IMR-90 (cell line): Measurements from ENCODE around the gene WEE2. TPM values are rescaled to one million over a fixed set of nuclear protein-coding genes. Genes with fewer than 3 reads are reported as not detected.

Experiments
- ATAC-seq: fragments of 200-7000 bp; cut with Tn5 transposase; 2 replicates; pipeline ENCODE4 v1.9.1; 2020; ENCODE audit warnings: low read depth, mild to moderate bottlenecking, moderate library complexity
- BruUV-seq: library from RNA; stranded (reverse); fragments of 400-500 nt; replicated peaks from 2 replicates; lab custom pipeline; 2021; lab: Mats Ljungman, UMichigan
- CTCF ChIA-PET: fragments of 300-600 bp; formaldehyde crosslinking; extraction: SDS; loops from one replicate; lab custom pipeline; 2021; ENCODE audit warnings: antibody characterized with exemption; lab: Yijun Ruan, JAX
- POLR2A ChIA-PET: fragments of 300-600 bp; sonication (Branson Sonifier 250); formaldehyde crosslinking; loops from one replicate; lab custom pipeline; 2022; ENCODE audit warnings: antibody characterized with exemption; ENCODE audit not compliant: unreplicated experiment; lab: Charles Lee
- DNase-seq: peaks from one replicate; pipeline ENCODE4 v3.0.0; 2013
- H2AFZ ChIP-seq: replicated peaks from 2 replicates; pipeline ENCODE3; 2013; ENCODE audit warnings: low read length, mild to moderate bottlenecking; ENCODE audit not compliant: poor library complexity
- H2AK5ac ChIP-seq: 2 replicates; pipeline ENCODE4 v1.6.1; 2013; ENCODE audit warnings: low read depth, low read length, inconsistent platforms
- H2AK9ac ChIP-seq: replicated peaks from 2 replicates; pipeline ENCODE3; 2013; ENCODE audit warnings: mild to moderate bottlenecking, low read depth, low read length, moderate library complexity; ENCODE audit not compliant: poor library complexity
- H2BK120ac ChIP-seq: 2 replicates; pipeline ENCODE4 v1.6.1; 2013; ENCODE audit warnings: low read depth, low read length, inconsistent platforms
- H2BK15ac ChIP-seq: 3 replicates; pipeline ENCODE4 v1.6.1; 2013; ENCODE audit warnings: low read depth, low read length, inconsistent platforms
- H2BK20ac ChIP-seq: 2 replicates; pipeline ENCODE4 v1.6.1; 2013; ENCODE audit warnings: low read depth, mild to moderate bottlenecking, inconsistent platforms, low read length, moderate library complexity
- H2BK5ac ChIP-seq: 2 replicates; pipeline ENCODE4 v1.6.1; 2013; ENCODE audit warnings: mild to moderate bottlenecking, low read depth, low read length, inconsistent platforms; ENCODE audit not compliant: poor library complexity, severe bottlenecking
- H3K14ac ChIP-seq: replicated peaks from 2 replicates; pipeline ENCODE4 v1.6.1; 2013; ENCODE audit warnings: low read depth, low read length, inconsistent platforms
- H3K18ac ChIP-seq: 2 replicates; pipeline ENCODE4 v1.6.1; 2013; ENCODE audit warnings: low read depth, low read length, control low read depth
- H3K23ac ChIP-seq: 2 replicates; pipeline ENCODE4 v1.6.1; 2013; ENCODE audit warnings: low read depth, low read length, inconsistent platforms
- H3K27ac ChIP-seq: 2 replicates; pipeline ENCODE4 v1.5.1; 2013; ENCODE audit warnings: mild to moderate bottlenecking, control low read depth, low read length; ENCODE audit not compliant: insufficient read depth
- H3K27me3 ChIP-seq: 2 replicates; pipeline ENCODE4 v1.6.1; 2013; ENCODE audit warnings: low read length; ENCODE audit not compliant: control insufficient read depth, insufficient read depth
- H3K36me3 ChIP-seq: 2 replicates; pipeline ENCODE4 v1.6.1; 2013; ENCODE audit warnings: low read length, mixed read lengths; ENCODE audit not compliant: control insufficient read depth, insufficient read depth
- H3K4ac ChIP-seq: 2 replicates; pipeline ENCODE4 v1.6.1; 2013; ENCODE audit warnings: low read depth, low read length, inconsistent platforms
- H3K4me1 ChIP-seq: 2 replicates; pipeline ENCODE4 v1.6.1; 2013; ENCODE audit warnings: low read length, mixed read lengths; ENCODE audit not compliant: control insufficient read depth, insufficient read depth
- H3K4me2 ChIP-seq: 2 replicates; pipeline ENCODE4 v1.6.1; 2013; ENCODE audit warnings: low read depth, mild to moderate bottlenecking, control low read depth, low read length, moderate library complexity
- H3K4me3 ChIP-seq: 2 replicates; pipeline ENCODE4 v1.5.1; 2013; ENCODE audit warnings: low read depth, mild to moderate bottlenecking, control low read depth, low read length, moderate library complexity; ENCODE audit not compliant: insufficient read depth
- H3K56ac ChIP-seq: 2 replicates; pipeline ENCODE4 v1.6.1; 2013; ENCODE audit warnings: low read length, inconsistent platforms; ENCODE audit not compliant: insufficient read depth; ENCODE audit errors: extremely low read depth
- H3K79me1 ChIP-seq, 2 experiments: 2 replicates each; pipeline ENCODE4 v1.6.1; 2013; ENCODE audit warnings: low read length in 2 of 2, inconsistent platforms in 1 of 2, low read depth in 1 of 2
- H3K9ac ChIP-seq: 2 replicates; pipeline ENCODE4 v1.6.1; 2013; ENCODE audit warnings: low read depth, low read length, control low read depth
- H3K9me1 ChIP-seq: 2 replicates; pipeline ENCODE4 v1.6.1; 2013; ENCODE audit warnings: low read length, inconsistent platforms; ENCODE audit not compliant: insufficient read depth
- H3K9me3 ChIP-seq: 2 replicates; pipeline ENCODE4 v1.6.1; 2013; ENCODE audit warnings: low read length; ENCODE audit not compliant: control insufficient read depth, insufficient read depth
- H4K20me1 ChIP-seq: 2 replicates; pipeline ENCODE4 v1.6.1; 2013; ENCODE audit warnings: low read length, inconsistent platforms; ENCODE audit not compliant: insufficient read depth
- H4K5ac ChIP-seq: 2 replicates; pipeline ENCODE4 v1.6.1; 2013; ENCODE audit warnings: mild to moderate bottlenecking, low read depth, low read length, control low read depth
- H4K8ac ChIP-seq, 2 experiments: 2 replicates each; pipeline ENCODE4 v1.6.1; 2013; ENCODE audit warnings: low read depth in 2 of 2, low read length in 2 of 2, control low read depth in 1 of 2, inconsistent platforms in 1 of 2
- H4K91ac ChIP-seq: 2 replicates; pipeline ENCODE4 v1.6.1; 2013; ENCODE audit warnings: low read depth, low read length, inconsistent platforms; ENCODE audit not compliant: insufficient read depth
- BHLHE40 ChIP-seq: fragments of 150-350 bp; IDR thresholded peaks from 2 replicates; pipeline ENCODE4 v1.6.1; 2016; ENCODE audit warnings: mild to moderate bottlenecking, low read depth, low read length
- CEBPB ChIP-seq: IDR thresholded peaks from 2 replicates; pipeline ENCODE4 v1.6.1; 2012; ENCODE audit warnings: low read depth, low read length, improper control_type of control experiment
- ELK1 ChIP-seq: fragments of 150-350 bp; IDR thresholded peaks from 2 replicates; pipeline ENCODE4 v1.6.1; 2016; ENCODE audit warnings: low read depth, mild to moderate bottlenecking, low read length, moderate library complexity, borderline replicate concordance
- FOS ChIP-seq: fragments of 150-350 bp; IDR thresholded peaks from 2 replicates; pipeline ENCODE4 v1.6.1; 2016; ENCODE audit warnings: low read depth, low read length
- MAFK ChIP-seq: IDR thresholded peaks from 2 replicates; pipeline ENCODE4 v1.6.1; 2012; ENCODE audit warnings: low read depth, low read length, improper control_type of control experiment
- MAZ ChIP-seq: IDR thresholded peaks from 2 replicates; pipeline ENCODE4 v1.6.1; 2012; ENCODE audit warnings: low read depth, mild to moderate bottlenecking, low read length, improper control_type of control experiment, moderate library complexity, borderline replicate concordance
- NFE2L2 ChIP-seq: fragments of 150-350 bp; IDR thresholded peaks from 2 replicates; pipeline ENCODE4 v1.6.1; 2016; ENCODE audit warnings: low read depth, mild to moderate bottlenecking, low read length
- RAD21 ChIP-seq: IDR thresholded peaks from 2 replicates; pipeline ENCODE4 v1.6.1; 2012; ENCODE audit warnings: low read length, improper control_type of control experiment
- RCOR1 ChIP-seq: IDR thresholded peaks from 2 replicates; pipeline ENCODE4 v1.6.1; 2012; ENCODE audit warnings: mild to moderate bottlenecking, low read length, improper control_type of control experiment; ENCODE audit not compliant: insufficient replicate concordance
- RFX5 ChIP-seq: IDR thresholded peaks from 2 replicates; pipeline ENCODE4 v1.8.0; 2012; ENCODE audit warnings: low read depth, mild to moderate bottlenecking, low read length, moderate library complexity
- SMC3 ChIP-seq: fragments of 150-350 bp; IDR thresholded peaks from 2 replicates; pipeline ENCODE4 v1.6.1; 2016; ENCODE audit warnings: low read depth, mild to moderate bottlenecking, antibody characterized with exemption, low read length, moderate library complexity
- WGBS, 2 experiments: methylation state at CpG; one replicate each; pipeline versions ENCODE4 v1.1.5 to v1.1.7; 2013; ENCODE audit warnings: missing lambda C conversion rate in 2 of 2; ENCODE audit not compliant: insufficient read length in 1 of 2; ENCODE audit errors: extremely low coverage in 2 of 2; 5-methylcytosine and 5-hydroxymethylcytosine counted together
- dilution Hi-C: fragments of 300-500 bp; cut with HindIII; formaldehyde crosslinking; loops from one replicate; pipeline ENCODE4 v1.14.3; 2018; ENCODE audit warnings: low sequenced_read_pairs; ENCODE audit not compliant: unreplicated experiment
- in situ Hi-C: fragments of 300-500 bp; cut with MboI; formaldehyde crosslinking; loops from 3 replicates; pipeline ENCODE4 v1.14.3; 2019; ENCODE audit warnings: low sequenced_read_pairs, inconsistent platforms, mixed read lengths
- intact Hi-C: fragments of 100-400 bp; cut with micrococcal nuclease; formaldehyde crosslinking; loops from 2 replicates; pipeline ENCODE4 v1.10.0; 2022
- polyA plus RNA-seq, 3 experiments: library from polyadenylated mRNA; depleted of rRNA; stranded (reverse); fragments of >200 nt; gene quantifications; 2 replicates each; pipeline ENCODE4 v1.2.3, GENCODE V29; 2012; ENCODE audit warnings: low replicate concordance in 1 of 3
- total RNA-seq: library from RNA; depleted of rRNA; stranded (reverse); fragments of >200 nt; gene quantifications from 2 replicates; pipeline ENCODE4 v1.2.3, GENCODE V29; 2012
- TF ChIP-seq, protein P1 (sequence below): fragments of 150-350 bp; IDR thresholded peaks from 2 replicates; pipeline ENCODE4 v1.6.1; 2017; ENCODE audit warnings: mild to moderate bottlenecking, antibody characterized with exemption, low read length, low read depth

The WEE2 gene
- total and polyA plus RNA-seq, 2 of the 4 experiments (the other 2 are of a cell fraction): not detected

DNA sequence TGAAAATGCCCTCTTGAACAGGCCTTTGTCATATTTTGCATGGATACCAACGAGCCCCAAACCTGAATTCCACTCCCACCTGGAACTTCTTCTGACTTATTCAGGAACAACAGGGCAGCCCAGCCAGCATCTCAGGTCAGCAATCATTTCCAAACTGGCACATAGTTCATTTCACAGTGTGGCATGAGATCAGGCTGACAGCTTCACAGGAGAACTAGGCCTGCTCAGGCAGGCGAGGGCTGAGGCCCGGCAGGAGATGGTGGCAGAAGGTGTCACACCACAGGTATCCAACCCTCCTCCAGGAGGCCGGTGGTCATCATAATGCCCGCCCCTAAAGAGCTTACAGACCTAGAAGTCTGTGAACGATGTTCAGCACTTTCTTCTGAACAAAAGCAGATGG is 48.7 kb upstream of the WEE2 start (continued):
- TF ChIP-seq ELK1: no peak

- peaks cover 18% of the 10 kb centered on the region for H3K36me3 ChIP-seq
- no peak overlapping the region for H3K9ac ChIP-seq
- no peaks in the 10 kb centered on the region for H3K79me1 ChIP-seq
- H2BK5ac ChIP-seq: no peak overlapping the region
- H4K20me1 ChIP-seq: no peaks in the 10 kb centered on the region
- H2BK15ac ChIP-seq: no peak overlapping the region
- no peak overlapping the region for H2AK5ac ChIP-seq
- no CpG with 5 or more reads among the region's 4 CpGs for WGBS, 2 experiments
- ATAC-seq (peak; percentile 92), DNase-seq (peak; percentile 35)
- H3K4me1 ChIP-seq: no peaks in the 10 kb centered on the region
- no peaks in the 10 kb centered on the region; the same call in 1 of the 2 replicates for H3K9me1 ChIP-seq
- no peak overlapping the region for H3K4ac ChIP-seq
- H3K27ac ChIP-seq: no peak overlapping the region
- no peak overlapping the region for H2BK120ac ChIP-seq
- H3K23ac ChIP-seq: no peak overlapping the region
- no TSS peak for BruUV-seq
- no peaks in the 10 kb centered on the region for H3K27me3 ChIP-seq
- H2BK20ac ChIP-seq: no peak overlapping the region
- H3K18ac ChIP-seq: no peak overlapping the region
- dilution Hi-C loops (no loop called here), intact Hi-C loops (no loop called here), in situ Hi-C loops (no loop called here)
- CTCF ChIA-PET: interaction anchor here (1.1 kb wide), 1 partner anchor 11 kb away, joined by 4 read pairs; no protein-coding TSS in a partner anchor
- H2AFZ ChIP-seq: no peak overlapping the region
- H3K9me3 ChIP-seq: no peaks in the 10 kb centered on the region
- no peak for TF ChIP-seq RAD21
- no peak for TF ChIP-seq RCOR1
- TF ChIP-seq, protein P1, sequence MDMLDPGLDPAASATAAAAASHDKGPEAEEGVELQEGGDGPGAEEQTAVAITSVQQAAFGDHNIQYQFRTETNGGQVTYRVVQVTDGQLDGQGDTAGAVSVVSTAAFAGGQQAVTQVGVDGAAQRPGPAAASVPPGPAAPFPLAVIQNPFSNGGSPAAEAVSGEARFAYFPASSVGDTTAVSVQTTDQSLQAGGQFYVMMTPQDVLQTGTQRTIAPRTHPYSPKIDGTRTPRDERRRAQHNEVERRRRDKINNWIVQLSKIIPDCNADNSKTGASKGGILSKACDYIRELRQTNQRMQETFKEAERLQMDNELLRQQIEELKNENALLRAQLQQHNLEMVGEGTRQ: no peak
- no peak for TF ChIP-seq BHLHE40
- no peak for TF ChIP-seq ELK1
- no peak for TF ChIP-seq MAZ
- TF ChIP-seq SMC3: no peak
- no peak for TF ChIP-seq CEBPB
- TF ChIP-seq RFX5: no peak
- no peak for TF ChIP-seq NFE2L2
- no peak for TF ChIP-seq MAFK
- TF ChIP-seq FOS: no peak
- H3K56ac ChIP-seq: no peak overlapping the region
- no peak overlapping the region for H3K4me3 ChIP-seq
- H2AK9ac ChIP-seq: no peak overlapping the region
- no peak overlapping the region for H3K14ac ChIP-seq
- H4K91ac ChIP-seq: no peak overlapping the region
- H4K8ac ChIP-seq: no peak overlapping the region
- no peak overlapping the region for H4K5ac ChIP-seq
- POLR2A ChIA-PET: interaction anchor here (0.6 kb wide), 1 partner anchor 12 kb away, joined by 3 read pairs; no protein-coding TSS in a partner anchor
- H3K4me2 ChIP-seq: no peak overlapping the region
Observed at GRCh38 chr7:141660259-141660658, 47.9 kb upstream of the WEE2 start.
